SK-N-SH (cell line): ENCODE data around the gene GRAMD1B.

ENCODE experiments used
- CTCF ChIP-seq: fragments of 200-600 bp; sonication (generic); IDR thresholded peaks from 2 replicates; pipeline ENCODE4 v1.6.1; 2017; ENCODE audit warnings: antibody characterized with exemption, mild to moderate bottlenecking, moderate library complexity
- EP300 ChIP-seq, 2 experiments: IDR thresholded peaks; 2 replicates each; pipeline versions ENCODE4 v1.4.0 to v1.6.1; 2012; ENCODE audit warnings: borderline replicate concordance in 1 of 2, low read depth in 1 of 2, low read length in 1 of 2

GRCh38 chr11:123428116-123428715 is 1.9 kb upstream of the GRAMD1B start:
- TF ChIP-seq CTCF (no peak), EP300 (IDR thresholded peaks at IDR 0.05; ENCODE audit: borderline replicate concordance in 1 of 2, low read depth in 1 of 2, low read length in 1 of 2) (no peak)
